HG02588 (cell line): ENCODE data around the gene KLHL25.
"Not testable (repeated sequence)": the region's sequence is repeated elsewhere in the genome, so short reads cannot be mapped to it uniquely, and the experiment has no call there.

Experiments
- ATAC-seq: cut with Tn5 transposase; IDR thresholded peaks from one replicate; pipeline ENCODE4 v1.9.1; 2021; ENCODE audit warnings: mild to moderate bottlenecking, moderate library complexity; ENCODE audit not compliant: unreplicated experiment

Gene KLHL25, protein sequence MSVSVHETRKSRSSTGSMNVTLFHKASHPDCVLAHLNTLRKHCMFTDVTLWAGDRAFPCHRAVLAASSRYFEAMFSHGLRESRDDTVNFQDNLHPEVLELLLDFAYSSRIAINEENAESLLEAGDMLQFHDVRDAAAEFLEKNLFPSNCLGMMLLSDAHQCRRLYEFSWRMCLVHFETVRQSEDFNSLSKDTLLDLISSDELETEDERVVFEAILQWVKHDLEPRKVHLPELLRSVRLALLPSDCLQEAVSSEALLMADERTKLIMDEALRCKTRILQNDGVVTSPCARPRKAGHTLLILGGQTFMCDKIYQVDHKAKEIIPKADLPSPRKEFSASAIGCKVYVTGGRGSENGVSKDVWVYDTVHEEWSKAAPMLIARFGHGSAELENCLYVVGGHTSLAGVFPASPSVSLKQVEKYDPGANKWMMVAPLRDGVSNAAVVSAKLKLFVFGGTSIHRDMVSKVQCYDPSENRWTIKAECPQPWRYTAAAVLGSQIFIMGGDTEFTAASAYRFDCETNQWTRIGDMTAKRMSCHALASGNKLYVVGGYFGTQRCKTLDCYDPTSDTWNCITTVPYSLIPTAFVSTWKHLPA

DNA sequence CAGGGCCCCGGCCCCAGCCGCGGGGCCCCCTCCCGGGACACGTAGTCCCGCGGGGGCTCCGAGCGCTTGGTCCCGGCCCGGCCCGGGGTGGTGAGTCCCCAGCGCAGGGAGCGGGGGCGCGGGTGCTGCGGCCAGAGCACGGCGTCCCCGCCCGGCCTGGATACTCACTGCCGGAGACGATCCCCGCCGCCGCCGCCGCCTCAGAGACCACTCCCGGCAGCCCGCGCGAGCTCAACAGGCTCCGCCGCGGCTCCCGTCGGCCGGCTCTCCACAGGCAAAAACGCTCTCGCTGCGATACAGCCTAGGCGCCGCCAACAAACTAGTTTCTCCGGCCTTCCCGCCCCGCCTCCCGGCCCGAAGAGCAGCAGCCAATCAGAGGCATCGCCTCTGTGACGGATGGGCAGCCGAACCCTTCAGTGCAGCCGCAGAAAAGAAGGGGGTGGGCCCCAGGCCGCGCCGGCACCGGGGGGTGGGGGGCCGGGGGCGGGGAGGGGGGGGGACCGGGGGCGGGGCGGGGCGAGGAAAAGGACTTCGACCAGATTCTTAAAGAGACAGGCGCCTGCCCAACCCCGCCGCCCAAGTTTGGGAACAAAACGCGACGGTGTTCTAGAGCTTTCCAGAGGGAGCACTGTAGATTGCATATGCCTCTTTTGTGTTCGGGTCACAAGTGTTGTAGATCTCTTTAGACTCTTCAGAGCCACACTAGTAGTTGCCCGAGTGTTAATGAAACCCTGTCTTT is at the start of gene KLHL25:
KLHL25 (minus strand) TSS at position 328 of the 739 bp plus-strand sequence. CDS start 25,115 bp downstream, outside the sequence.
- peak; percentile 99 for ATAC-seq

DNA sequence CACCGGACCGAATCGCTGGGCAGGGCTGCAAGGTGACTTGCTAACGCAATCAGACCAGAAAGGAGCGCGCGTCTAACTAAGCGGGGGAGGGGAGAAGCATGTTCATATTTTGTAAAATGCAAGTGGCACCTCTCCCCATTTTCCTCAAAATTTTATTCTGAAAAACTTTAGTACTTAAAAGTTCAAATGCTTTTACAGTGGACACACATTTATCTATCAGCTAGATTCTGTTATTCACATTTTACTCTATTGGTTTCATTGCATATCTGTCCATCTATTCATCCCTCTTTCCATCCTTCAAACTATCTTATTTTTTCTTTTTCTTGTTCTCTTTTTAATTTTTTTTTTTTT is 46.1 kb upstream of the KLHL25 start:
- no peak for ATAC-seq

DNA sequence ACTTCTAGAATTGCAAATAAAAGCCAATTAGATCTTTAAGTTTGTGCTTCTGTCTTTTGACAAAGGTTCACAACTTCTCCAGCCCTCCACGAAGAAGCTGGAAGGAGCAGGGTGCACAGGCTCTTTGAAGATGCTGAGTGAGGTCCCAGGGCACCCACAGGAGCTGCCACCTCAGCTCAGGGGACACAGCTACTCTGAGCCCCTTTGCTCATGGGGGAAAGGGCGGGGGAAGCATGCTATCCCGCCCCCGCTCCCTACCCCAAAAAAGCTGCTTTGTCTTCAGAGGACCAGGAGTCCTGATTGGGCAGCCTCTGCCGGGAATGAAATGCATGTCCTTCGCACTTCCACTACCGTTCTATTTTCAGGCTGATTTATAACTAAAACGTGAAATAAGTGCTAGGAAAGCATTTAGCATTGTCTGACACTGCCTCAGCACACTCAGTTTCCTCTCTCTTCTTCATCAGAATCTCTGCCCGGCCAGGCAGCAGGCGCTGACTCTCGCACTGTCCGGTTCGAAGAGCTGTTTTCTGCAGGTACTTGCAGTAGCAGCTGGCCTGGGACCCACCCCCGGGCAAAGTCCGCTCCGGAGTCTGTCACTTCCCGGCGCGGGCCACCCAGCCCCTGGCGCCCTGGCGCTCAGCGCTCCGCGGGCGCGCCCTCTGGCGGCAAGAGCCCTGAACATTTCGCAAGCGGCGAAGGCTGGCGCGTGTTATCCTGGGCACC is 45.5 kb upstream of the KLHL25 start:
- ATAC-seq, result peak; percentile 89

DNA sequence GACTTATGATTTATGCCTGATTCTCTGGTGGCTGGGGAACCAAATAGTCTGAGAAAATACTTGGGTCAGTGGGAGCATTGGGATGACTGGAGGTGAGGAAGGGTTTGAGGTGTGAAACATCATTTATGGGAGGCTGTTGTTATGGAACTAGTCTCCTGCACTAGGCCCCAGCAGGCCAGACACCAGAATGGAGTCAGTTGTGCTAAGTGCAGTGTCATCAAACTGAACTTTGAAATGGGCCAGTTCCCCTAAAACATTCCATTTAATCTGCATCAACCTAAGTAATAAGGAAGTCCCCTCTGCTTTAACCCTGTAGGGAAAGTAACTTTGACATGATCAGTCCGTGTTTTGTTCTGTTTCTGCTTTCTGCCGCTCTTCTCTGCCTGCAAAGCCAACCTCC is 44.9 kb upstream of the KLHL25 start:
- no peak for ATAC-seq

DNA sequence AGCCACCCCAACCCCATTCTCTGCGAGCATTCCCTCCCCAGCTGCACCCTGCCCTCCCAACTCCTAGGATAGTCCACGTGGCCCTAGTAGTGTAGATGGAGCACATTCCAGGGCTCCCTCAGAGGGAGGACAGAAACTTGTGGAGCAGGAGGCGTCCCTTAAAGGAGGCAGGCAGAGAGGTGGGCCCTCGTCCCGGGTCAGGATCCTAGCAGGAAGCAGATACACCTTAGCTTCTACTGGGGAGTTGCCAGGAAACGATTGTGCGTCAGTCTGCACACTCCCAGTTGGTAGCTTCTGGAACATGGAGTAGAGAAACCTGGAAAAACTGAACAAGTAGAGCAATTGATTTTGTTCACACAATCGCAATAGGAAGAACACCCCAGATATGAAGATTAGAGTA is 43.9 kb upstream of the KLHL25 start:
- no peak for ATAC-seq

DNA sequence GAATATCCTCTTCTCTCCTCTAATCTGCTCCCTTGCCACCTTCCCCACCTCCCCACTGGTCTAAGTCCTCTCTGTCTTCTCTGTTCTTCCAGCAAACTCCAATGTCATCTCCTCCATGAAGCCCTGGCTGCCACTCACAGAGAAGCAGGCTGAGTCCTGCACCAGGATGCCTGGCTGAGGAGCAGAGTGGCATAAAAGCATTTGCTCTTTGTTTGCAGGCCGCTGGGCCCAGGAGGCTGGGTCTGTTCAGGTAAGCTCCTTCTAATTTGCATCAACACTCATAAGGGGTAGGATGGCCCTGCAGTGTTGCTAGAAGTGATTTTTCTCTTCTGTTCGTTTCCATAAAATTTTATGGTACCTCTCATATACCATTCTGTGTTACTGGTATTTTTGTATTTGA is 43.2 kb upstream of the KLHL25 start:
- no peak for ATAC-seq

DNA sequence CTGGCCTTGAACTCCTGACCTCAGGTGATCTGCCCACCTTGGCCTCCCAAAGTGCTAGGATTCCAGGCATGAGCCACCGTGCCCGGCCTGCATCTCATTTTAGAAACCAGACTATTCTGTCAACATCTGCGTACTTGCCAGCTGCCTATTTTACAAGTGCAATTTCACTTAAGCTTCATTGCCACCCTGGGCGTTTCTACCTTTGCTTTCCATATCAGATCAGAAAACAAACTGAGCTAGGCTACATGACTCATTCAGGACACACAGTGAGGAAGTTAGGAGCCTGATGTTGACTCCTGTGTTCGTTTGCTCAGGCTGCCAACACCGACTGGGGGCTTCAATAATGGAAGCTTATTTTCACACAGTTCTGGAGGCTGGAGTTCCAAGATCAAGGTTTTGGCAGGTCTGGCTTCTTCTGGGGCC is 42.3 kb upstream of the KLHL25 start:
- no peak for ATAC-seq

DNA sequence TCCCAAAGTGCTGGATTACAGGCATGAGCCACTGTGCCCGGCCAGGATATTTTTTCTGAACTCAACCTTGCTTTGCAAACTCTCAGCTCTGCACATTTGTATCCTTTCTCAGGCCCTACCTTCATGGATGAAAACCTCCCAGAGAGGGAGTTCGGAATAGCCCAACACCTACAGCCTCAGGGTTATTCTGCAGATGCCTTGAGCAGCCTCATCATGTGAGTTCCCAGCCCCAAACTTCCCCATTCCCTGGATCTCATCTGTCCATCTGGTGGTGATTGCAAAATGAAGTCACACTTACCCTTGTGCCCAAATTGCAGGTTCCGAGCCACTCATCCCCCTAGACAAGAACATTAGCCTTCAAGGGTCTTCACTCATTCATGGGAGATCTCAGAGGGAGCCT is 39.9 kb upstream of the KLHL25 start:
- ATAC-seq, result no peak

DNA sequence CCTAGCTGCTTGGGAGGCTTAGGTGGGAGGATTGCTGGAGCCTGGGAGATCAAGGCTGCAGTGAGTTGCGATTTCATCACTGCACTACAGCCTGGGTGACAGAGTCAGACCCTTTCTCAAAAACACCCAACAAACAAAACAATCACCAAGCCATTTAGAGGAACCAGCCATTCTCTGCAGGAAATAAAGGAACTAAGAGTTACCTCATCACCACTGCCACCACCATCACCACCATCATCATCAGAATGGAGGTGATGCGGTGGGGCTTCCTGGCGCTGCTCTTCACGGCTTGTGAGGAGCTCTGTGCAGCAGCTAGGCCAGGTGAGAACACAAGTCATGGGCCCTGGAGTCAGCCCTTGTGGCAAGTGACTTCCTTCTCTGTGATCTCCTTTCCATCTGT is 37.7 kb upstream of the KLHL25 start:
- no peak for ATAC-seq

DNA sequence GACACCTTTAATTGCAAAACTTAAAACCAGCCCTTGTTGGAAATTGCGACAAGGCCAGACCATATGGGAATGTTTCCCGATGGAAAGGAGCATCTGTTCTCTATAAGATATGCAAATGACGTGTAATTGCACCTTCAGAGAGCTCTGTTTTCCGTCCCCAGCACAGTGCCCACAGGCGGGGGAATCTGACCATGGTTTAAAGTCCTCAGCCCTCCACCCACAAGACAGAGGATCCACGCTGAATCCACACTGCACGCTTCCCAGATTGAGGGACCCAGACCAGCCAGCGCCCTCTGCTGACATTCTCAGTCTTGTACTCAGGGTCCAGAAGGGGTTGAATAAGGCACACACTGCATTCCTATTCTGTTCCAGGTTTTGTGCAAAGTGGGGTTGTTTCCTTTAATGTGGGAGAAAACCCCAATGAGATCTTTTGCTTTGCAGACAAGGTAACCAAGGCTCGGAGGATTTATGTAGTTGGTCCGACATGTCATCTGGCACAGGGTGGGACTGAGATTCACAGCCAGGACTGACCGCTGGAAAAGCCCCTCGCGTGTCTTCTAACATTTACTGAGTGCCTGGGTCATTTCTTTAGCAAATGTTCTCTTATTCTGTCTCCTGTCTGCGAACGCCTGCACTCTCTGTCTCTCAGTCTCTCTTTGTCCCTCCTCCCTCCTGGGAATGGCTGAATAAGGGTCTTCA is 36.8 kb upstream of the KLHL25 start:
- ATAC-seq, result no peak

DNA sequence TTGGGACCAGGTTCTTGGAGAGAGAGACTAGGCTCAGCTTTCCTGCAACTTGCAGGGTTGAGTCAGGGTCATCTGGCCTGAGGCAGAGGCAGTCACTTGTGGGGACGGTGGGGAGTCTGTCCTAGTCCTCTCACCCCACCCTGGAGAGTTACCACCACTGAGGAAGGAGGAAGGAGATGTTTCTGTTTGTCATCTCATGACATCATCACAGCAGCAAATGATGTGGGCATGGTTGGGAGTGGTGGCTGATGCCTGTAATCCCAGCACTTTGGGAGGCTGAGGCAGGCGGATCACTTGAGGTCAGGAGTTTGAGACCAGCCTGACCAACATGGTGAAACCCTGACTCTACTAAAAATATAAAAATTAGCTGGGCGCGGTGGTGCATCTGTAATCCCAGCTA is 35.0 kb upstream of the KLHL25 start:
- ATAC-seq, result not testable (repeated sequence)

DNA sequence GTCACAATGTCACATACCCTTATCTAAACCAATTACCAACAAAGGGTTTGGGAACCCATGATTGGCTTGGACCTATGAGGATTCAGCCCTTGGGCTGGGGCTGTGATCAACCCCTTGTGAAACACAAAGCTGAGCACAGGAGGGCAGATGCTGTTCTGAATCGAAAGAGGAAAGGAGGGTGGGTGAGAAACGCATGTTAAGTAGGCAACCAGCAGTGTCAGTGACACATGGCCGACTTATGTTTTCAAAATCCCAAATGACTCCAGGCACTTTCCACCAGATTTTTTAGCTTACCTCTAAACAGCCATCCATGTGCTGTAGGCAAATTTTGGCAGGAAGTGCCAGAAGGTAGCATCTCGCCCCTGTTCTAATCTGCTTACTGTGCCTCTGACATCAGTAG is 34.1 kb upstream of the KLHL25 start:
- ATAC-seq, result no peak

DNA sequence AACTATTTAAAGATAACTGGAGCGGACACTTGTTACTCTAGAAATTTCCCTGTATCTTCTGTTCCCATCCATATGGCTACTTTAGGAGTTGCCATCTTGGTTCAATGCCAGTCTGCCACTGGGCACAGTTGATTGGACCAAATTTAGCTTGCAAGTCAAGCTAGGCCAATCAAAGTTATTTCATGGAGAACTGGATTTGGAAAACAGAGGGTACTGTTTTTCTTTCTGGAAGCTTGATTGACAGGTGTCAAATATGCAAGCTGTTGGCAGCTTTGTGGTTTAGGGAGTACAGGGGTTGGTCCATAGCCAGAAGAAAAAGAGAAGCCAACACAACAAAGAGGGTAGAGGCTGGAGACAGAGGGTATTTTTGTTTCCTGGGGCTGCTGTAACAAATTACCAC is 33.4 kb upstream of the KLHL25 start:
- ATAC-seq, result no peak

DNA sequence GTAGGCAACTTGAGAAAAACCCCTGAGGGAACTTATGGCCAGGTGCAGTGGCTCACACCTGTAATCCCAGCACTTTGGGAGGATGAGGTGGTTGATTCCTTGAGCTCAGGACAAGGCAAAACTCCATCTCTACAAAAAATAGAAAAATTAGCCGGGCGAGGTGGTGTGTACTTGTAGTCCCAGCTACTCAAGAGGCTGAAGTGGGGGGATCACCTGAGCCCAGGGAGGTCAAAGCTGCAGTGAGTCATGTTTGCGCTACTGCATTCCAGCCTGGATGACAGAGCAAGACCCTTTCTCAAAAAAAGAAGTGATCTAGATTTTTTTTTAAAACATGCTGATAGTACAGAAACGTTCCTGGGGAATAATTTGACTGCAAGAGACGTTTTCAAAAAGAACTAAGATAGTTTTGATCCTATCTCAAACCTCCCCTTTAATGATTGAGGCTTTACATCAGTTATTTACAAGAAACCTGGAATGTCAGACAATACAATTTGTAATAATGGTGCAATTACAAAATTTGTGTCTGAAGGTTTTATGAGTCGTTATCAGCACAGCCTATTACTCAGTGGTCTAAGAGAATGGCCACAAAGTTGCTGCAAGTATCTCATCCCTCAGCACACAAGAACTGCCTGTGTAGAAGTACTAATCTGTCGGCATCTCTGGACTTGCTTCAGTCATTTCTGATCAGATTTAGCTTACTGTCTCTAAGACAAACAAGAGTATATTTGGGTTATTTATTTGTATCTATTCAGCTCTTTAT is 32.2 kb upstream of the KLHL25 start:
- ATAC-seq, result no peak

DNA sequence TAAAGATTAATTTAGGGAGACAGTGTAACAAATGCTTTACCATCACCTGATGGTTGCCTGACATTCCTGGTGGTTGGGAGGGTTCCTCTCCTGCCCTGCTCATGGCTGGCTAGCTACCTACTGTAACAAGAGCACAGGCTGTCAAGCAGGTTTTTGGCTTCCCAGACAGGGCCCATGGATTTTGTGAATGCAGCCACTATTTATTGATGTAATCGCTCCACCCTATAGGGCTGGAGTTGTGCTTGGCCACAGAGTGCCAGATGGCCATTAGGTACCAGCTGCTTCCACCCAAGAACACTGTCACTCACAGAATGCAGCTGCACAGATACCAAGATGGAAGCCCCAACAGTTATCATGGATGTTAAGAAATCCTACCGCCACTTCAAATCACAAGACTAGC is 31.0 kb upstream of the KLHL25 start:
- ATAC-seq, result no peak

DNA sequence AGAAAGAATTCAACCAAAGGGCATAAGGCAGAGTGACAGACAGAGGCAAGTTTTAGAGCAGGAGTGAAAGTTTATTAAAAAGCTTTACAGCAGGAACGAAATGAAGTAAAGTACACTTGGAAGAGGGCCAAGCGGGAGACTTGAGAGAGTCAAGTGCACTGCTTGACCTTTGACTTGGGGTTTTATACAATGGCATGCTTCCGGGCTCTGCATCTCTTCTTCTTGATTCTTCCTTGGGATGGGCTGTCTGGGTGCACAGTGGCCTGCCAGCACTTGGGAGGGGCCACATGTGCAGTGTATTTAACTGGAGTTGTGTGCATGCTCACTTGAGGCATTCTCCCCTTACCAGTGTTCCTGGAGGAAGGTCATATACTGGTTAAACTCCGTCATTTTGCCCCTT is 30.4 kb upstream of the KLHL25 start:
- no peak for ATAC-seq

DNA sequence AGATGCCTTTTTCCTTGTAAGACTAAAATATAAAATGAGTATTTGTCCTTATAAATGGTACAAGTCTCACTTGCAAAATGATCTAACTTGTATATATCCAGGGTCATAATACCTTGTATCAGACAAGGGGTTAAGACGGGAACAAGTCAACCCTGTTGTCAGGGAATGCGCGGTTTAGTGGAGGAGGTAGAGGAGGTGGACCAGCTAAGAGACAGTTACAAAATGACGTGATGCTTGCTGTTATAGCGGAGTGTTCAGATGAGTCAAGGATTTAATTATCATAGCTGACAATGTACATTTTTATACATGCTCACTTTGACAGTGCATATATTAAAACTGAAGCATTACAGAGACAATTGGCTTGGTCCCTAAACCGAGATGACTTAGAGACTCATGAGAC is 26.8 kb upstream of the KLHL25 start:
- no peak for ATAC-seq

DNA sequence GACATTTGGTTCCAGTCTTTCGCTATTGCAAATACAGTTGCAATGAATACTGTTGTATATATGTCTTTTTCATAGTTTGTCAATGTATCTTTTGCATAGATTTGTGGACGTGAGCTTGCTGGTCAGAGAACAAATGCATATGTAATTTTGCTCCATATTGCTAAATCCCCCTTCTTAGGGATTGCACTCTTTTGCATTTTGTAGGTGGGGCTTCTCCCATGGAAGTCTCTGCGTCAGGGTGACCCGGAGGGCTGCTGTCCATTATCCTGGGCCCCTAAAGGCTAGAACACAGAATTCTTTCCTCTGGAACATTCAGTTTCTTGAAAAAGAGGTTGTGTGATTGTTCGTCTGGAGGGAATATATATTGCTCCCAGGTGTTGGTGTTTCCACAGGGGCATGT is 25.2 kb upstream of the KLHL25 start:
- ATAC-seq, result no peak

DNA sequence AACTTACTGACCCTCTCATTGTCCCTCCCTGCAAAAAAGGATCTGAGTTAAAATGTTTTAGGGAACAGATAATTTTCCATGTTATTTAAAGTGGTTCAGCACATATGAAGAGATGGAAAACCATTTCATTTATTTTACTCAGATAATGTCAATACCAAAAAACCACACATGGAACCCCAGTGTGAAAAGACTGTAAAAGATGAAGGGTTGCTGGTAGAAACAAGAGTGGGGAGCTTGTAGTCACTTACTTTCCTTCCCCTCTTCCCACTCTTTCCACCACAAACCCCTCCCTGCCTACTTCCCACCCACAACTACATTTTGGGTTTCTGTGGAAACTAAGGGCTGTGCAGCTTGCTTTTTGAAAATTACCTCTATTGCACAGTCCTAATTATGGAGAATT is 18.5 kb upstream of the KLHL25 start:
- no peak for ATAC-seq

DNA sequence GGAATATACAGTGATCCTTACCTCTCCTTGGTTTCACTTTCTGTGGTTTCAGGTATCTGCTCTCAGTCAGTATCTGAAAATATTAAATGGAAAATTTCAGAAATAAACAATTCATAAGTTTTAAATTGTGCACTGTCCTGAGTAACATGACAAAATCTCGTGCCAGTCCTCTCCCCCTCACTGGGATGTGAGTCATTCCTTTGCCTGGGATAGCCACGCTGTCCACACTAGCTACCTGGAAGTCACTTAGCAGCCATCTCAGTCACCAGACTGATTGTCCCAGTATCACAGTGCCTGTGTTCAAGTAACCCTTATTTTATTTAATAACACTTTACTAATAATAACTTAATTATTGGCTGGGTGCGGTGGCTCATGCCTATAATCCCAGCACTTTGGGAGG is 15.3 kb upstream of the KLHL25 start:
- ATAC-seq, result no peak
